ENCODE measurements around the gene HINT2. TPM values are rescaled to one million over a fixed set of nuclear protein-coding genes. Genes with fewer than 3 reads are reported as not detected.

HINT2 gene
- total RNA-seq, 2 donors from 2014 or later = 33.3 to 35.0 TPM

Small RNA genes lying within 50 kb of the gene (small RNA-seq; reads per million reads assigned to genes)
- gene HINT2 = not detected

Other genes with a start within 250 kb of the HINT2 start
- gene TESK1, start 209.8 kb downstream of the HINT2 start, total RNA-seq = 10 to 100 TPM; 13.0 to 20.1 TPM
- gene CD72, start 196.6 kb downstream of the HINT2 start, total RNA-seq = 1 to 10 TPM; 3.3 to 3.9 TPM
- under 1 TPM in 1 of 2 donors, not detected in 1; 0.26 TPM for gene SIT1, start 164.1 kb downstream of the HINT2 start, total RNA-seq
- gene RMRP, start 157.0 kb downstream of the HINT2 start, total RNA-seq = 1,000 to 10,000 TPM in 1 of 2 donors, 100 to 1,000 TPM in 1; 887 to 2,577 TPM
- 10 to 100 TPM; 15.8 to 42.2 TPM for gene CCDC107, start 156.8 kb downstream of the HINT2 start, total RNA-seq
- under 1 TPM in 1 of 2 donors, not detected in 1; 0.26 TPM for gene ARHGEF39, start 149.8 kb downstream of the HINT2 start, total RNA-seq
- 10 to 100 TPM in 1 of 2 donors, 1 to 10 TPM in 1; 2.6 to 21.8 TPM for gene CA9, start 141.1 kb downstream of the HINT2 start, total RNA-seq
- gene TPM2, start 125.1 kb downstream of the HINT2 start, total RNA-seq = 100 to 1,000 TPM in 1 of 2 donors, 10 to 100 TPM in 1; 75.8 to 132 TPM
- 100 to 1,000 TPM in 1 of 2 donors, 10 to 100 TPM in 1; 93.7 to 130 TPM for gene TLN1, start 82.8 kb downstream of the HINT2 start, total RNA-seq
- 10 to 100 TPM; 31.9 to 32.6 TPM for gene CREB3, start 82.4 kb downstream of the HINT2 start, total RNA-seq
- gene GBA2, start 65.8 kb downstream of the HINT2 start, total RNA-seq = 100 to 1,000 TPM in 1 of 2 donors, 10 to 100 TPM in 1; 54.2 to 111 TPM
- 10 to 100 TPM; 15.3 to 18.1 TPM for gene RGP1, start 65.8 kb downstream of the HINT2 start, total RNA-seq
- not detected for gene MSMP, start 60.8 kb downstream of the HINT2 start, total RNA-seq
- 10 to 100 TPM in 1 of 2 donors, 1 to 10 TPM in 1; 5.4 to 20.1 TPM for gene NPR2, start 23.5 kb downstream of the HINT2 start, total RNA-seq
- 1 to 10 TPM in 1 of 2 donors, not detected in 1; 1.6 TPM for gene SPAG8, start 2.8 kb downstream of the HINT2 start, total RNA-seq
- under 1 TPM in 1 of 2 donors, not detected in 1; 0.33 TPM for gene FAM221B, start 13.7 kb upstream of the HINT2 start, total RNA-seq
- 1 to 10 TPM; 7.3 to 7.9 TPM for gene TMEM8B, start 14.2 kb upstream of the HINT2 start, total RNA-seq
- gene OR13J1, start 55.4 kb upstream of the HINT2 start, total RNA-seq = not detected
- 1 to 10 TPM in 1 of 2 donors, under 1 TPM in 1; 0.99 to 3.4 TPM for gene HRCT1, start 91.2 kb upstream of the HINT2 start, total RNA-seq
- gene SPAAR, start 94.4 kb upstream of the HINT2 start, total RNA-seq = 1 to 10 TPM in 1 of 2 donors, under 1 TPM in 1; 0.78 to 7.3 TPM
- not detected for gene OR2S2, start 143.1 kb upstream of the HINT2 start, total RNA-seq
- 1 to 10 TPM; 2.6 to 7.0 TPM for gene RECK, start 221.9 kb upstream of the HINT2 start, total RNA-seq

Data from body of pancreas (tissue), 2 donors.